IPS DF 4.7 (cell line): ENCODE data around the gene SLC9A3.
"Not testable (repeated sequence)": the region's sequence is repeated elsewhere in the genome, so short reads cannot be mapped to it uniquely, and the experiment has no call there.

Experiments used
- DNase-seq: peaks from one replicate; pipeline ENCODE4 v3.0.0-alpha.2; 2013; ENCODE audit warnings: low spot score; ENCODE audit errors: extremely low read depth

SLC9A3 gene

GRCh38 chr5:491119-491855, 33.0 kb downstream of the SLC9A3 start:
- DNase-seq = no peak

- DNase-seq = no peak
Observed at GRCh38 chr5:490116-491106, 33.8 kb downstream of the SLC9A3 start.

- DNase-seq = no peak
Observed at GRCh38 chr5:489689-490080, 34.6 kb downstream of the SLC9A3 start.

GRCh38 chr5:488744-489688, 35.2 kb downstream of the SLC9A3 start:
- DNase-seq = no peak

- no peak for DNase-seq
Observed at GRCh38 chr5:488241-488640, 36.0 kb downstream of the SLC9A3 start.

GRCh38 chr5:486597-486996, 37.7 kb downstream of the SLC9A3 start:
- not testable (repeated sequence) for DNase-seq

- DNase-seq = no peak
Observed at GRCh38 chr5:485946-486491, 38.2 kb downstream of the SLC9A3 start.

GRCh38 chr5:485113-485945, 38.9 kb downstream of the SLC9A3 start:
- no peak for DNase-seq

- DNase-seq = no peak
Observed at GRCh38 chr5:484556-484955, 39.7 kb downstream of the SLC9A3 start.

- no peak for DNase-seq
Observed at GRCh38 chr5:483434-484140, 40.7 kb downstream of the SLC9A3 start.

- no peak for DNase-seq
Observed at GRCh38 chr5:483011-483410, 41.2 kb downstream of the SLC9A3 start.

- DNase-seq = no peak
Observed at GRCh38 chr5:482506-482905, 41.7 kb downstream of the SLC9A3 start.

- no peak for DNase-seq
Observed at GRCh38 chr5:482021-482420, 42.2 kb downstream of the SLC9A3 start.

GRCh38 chr5:481347-481746, 42.9 kb downstream of the SLC9A3 start:
- DNase-seq = no peak

- no peak for DNase-seq
Observed at GRCh38 chr5:479566-480319, 44.5 kb downstream of the SLC9A3 start.

- no peak for DNase-seq
Observed at GRCh38 chr5:478982-479535, 45.2 kb downstream of the SLC9A3 start.

GRCh38 chr5:478369-478981, 45.8 kb downstream of the SLC9A3 start:
- DNase-seq = no peak

- no peak for DNase-seq
Observed at GRCh38 chr5:477871-478270, 46.4 kb downstream of the SLC9A3 start.
